ENCODE measurements around the gene LRRC37B.
"Not testable (repeated sequence)": the region's sequence is repeated elsewhere in the genome, so short reads cannot be mapped to it uniquely, and the experiment has no call there.

LRRC37B gene

GRCh38 chr17:32041306-32041875, 34.2 kb downstream of the LRRC37B start:
- DNase-seq (ENCODE audit: low read depth): not testable (repeated sequence)

- not testable (repeated sequence) for DNase-seq (ENCODE audit: low read depth)
These were observed 35.1 kb downstream of the LRRC37B start for GRCh38 chr17:32042266-32042665.

- peak; percentile 39 for DNase-seq (ENCODE audit: low read depth)
These were observed 38.4 kb downstream of the LRRC37B start for GRCh38 chr17:32045611-32046010.

- not testable (repeated sequence) for DNase-seq (ENCODE audit: low read depth)
These were observed 40.5 kb downstream of the LRRC37B start for GRCh38 chr17:32047663-32048062.

GRCh38 chr17:32054985-32055384, 47.8 kb downstream of the LRRC37B start:
- not testable (repeated sequence) for DNase-seq (ENCODE audit: low read depth)

GRCh38 chr17:32055425-32055824, 48.2 kb downstream of the LRRC37B start:
- DNase-seq (ENCODE audit: low read depth): not testable (repeated sequence)

GRCh38 chr17:32056500-32056899, 49.3 kb downstream of the LRRC37B start:
- not testable (repeated sequence) for DNase-seq (ENCODE audit: low read depth)

- not testable (repeated sequence) for DNase-seq (ENCODE audit: low read depth)
These were observed 50.4 kb downstream of the LRRC37B start for GRCh38 chr17:32057460-32058105.

- DNase-seq (ENCODE audit: low read depth): not testable (repeated sequence)
These were observed 53.5 kb downstream of the LRRC37B start for GRCh38 chr17:32060695-32061094.

- not testable (repeated sequence) for DNase-seq (ENCODE audit: low read depth)
These were observed 54.7 kb downstream of the LRRC37B start for GRCh38 chr17:32061840-32062239.

GRCh38 chr17:32064091-32064490, 56.9 kb downstream of the LRRC37B start:
- DNase-seq (ENCODE audit: low read depth): not testable (repeated sequence)

GRCh38 chr17:32066123-32066680, 59.0 kb downstream of the LRRC37B start:
- not testable (repeated sequence) for DNase-seq (ENCODE audit: low read depth)

- peak; percentile 6 for DNase-seq (ENCODE audit: low read depth)
These were observed 59.9 kb downstream of the LRRC37B start for GRCh38 chr17:32066863-32067642.

GRCh38 chr17:32069067-32069466, 61.9 kb downstream of the LRRC37B start:
- peak; percentile 31 for DNase-seq (ENCODE audit: low read depth)

GRCh38 chr17:32071961-32072360, 64.8 kb downstream of the LRRC37B start:
- DNase-seq (ENCODE audit: low read depth): not testable (repeated sequence)

- not testable (repeated sequence) for DNase-seq (ENCODE audit: low read depth)
These were observed 65.9 kb downstream of the LRRC37B start for GRCh38 chr17:32073131-32073530.

- peak; percentile 79 for DNase-seq (ENCODE audit: low read depth)
These were observed 72.6 kb downstream of the LRRC37B start for GRCh38 chr17:32079753-32080152.

GRCh38 chr17:32083550-32083979, 76.4 kb downstream of the LRRC37B start:
- not testable (repeated sequence) for DNase-seq (ENCODE audit: low read depth)

GRCh38 chr17:32084003-32084941, 77.1 kb downstream of the LRRC37B start:
- DNase-seq (ENCODE audit: low read depth): peak; percentile 70

GRCh38 chr17:32084942-32085829, 78.0 kb downstream of the LRRC37B start:
- not testable (repeated sequence) for DNase-seq (ENCODE audit: low read depth)

Measured in amniotic epithelial cell (primary cell).